ENCODE data around the gene BLTP3B.

DNA sequence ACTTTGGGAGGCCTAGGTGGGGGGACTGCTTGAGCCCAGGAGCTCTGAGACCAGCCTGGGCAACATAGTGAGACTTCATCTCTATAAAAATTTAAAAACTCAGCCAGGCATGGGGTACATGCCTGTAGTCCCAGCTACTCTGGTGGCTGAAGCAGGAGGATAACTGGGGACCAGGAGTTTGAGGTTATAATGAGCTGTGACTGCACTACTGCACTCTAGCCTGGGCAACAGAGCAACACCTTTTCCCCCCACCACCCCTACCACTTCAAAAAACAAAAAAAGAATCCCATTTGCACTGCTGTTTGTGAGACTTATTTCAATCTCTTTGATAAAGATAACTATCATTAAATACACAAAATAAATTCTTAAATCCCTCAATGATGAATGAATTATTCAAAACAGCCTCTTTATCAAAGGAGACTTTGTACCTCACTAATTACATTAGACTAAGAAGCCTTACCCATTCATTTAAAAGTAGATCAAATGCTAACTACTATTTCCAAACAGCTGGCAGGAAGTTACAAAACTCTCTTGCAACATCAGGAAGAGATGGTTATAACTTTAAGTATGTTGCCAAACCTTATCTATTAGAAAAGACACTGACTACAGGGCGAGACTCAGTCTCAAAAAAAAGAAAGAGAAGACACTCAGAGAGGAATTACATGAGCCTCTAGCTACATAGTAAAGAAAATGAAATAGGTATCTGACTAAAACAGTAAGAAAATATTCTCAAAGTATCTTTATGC, 14.7 kb downstream of the BLTP3B start:
- TF ChIP-seq, protein P1, sequence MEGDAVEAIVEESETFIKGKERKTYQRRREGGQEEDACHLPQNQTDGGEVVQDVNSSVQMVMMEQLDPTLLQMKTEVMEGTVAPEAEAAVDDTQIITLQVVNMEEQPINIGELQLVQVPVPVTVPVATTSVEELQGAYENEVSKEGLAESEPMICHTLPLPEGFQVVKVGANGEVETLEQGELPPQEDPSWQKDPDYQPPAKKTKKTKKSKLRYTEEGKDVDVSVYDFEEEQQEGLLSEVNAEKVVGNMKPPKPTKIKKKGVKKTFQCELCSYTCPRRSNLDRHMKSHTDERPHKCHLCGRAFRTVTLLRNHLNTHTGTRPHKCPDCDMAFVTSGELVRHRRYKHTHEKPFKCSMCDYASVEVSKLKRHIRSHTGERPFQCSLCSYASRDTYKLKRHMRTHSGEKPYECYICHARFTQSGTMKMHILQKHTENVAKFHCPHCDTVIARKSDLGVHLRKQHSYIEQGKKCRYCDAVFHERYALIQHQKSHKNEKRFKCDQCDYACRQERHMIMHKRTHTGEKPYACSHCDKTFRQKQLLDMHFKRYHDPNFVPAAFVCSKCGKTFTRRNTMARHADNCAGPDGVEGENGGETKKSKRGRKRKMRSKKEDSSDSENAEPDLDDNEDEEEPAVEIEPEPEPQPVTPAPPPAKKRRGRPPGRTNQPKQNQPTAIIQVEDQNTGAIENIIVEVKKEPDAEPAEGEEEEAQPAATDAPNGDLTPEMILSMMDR (IDR thresholded peaks at IDR 0.05 in 4 of 5, conservative IDR thresholded peaks at IDR 0.05 in 1 of 5): no peak
- TF ChIP-seq POLR2A (IDR thresholded peaks at IDR 0.05): no peak
